Medulla oblongata (tissue), 1 donor: Measurements from ENCODE around the gene AMPD1.

Source experiments
- DNase-seq: peaks from one replicate; pipeline ENCODE4 v3.0.0-alpha.2; 2015; ENCODE audit errors: extremely low spot score

AMPD1 gene

DNA sequence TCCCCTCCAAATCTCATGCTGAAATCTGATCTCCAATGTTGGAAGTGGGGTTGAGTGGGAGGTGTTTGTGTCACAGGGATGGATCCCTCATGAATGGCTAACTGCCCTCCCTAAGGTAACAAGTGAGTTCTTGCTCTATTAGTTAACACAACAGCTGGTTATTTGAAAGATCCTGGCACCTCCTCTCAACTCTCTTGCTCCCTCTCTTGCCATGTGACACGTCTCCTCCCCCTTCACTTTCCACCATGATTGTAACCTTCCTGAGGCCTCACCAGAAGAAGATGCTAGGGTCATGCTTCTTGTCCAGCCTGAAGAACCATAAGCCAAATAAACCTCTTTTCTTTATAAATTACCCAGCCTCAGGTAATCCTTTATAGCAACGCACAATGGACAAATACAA is 54.0 kb downstream of the AMPD1 start:
- DNase-seq, result no peak

- DNase-seq, result no peak
Observed at GRCh38 chr1:114638910-114639309, 56.4 kb downstream of the AMPD1 start.

GRCh38 chr1:114632427-114632826 is 62.9 kb downstream of the AMPD1 start:
- DNase-seq, result no peak

DNA sequence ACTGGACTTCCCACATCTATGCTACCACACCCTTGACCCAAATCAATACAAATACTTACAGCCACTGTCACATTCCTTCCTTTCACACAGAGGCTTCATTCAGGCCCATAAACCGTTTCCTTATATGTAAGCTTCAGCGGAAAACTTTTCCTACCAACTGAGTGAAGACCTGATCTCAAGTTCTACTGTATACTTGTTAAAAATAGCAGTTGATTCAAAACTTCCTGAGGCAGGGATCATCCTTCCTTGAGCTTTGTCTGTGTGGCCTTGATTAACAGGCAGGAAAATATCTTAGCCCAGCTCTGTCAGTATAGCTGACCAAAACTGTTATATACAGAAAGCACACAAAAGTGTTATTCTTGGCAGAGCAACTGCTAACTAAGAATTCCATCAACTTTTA is 68.2 kb downstream of the AMPD1 start:
- DNase-seq, result no peak

- DNase-seq, result no peak
Observed at GRCh38 chr1:114623364-114623763, 72.0 kb downstream of the AMPD1 start.
